SK-N-SH (cell line): ENCODE measurements around the gene IL18R1. TPM values are rescaled to one million over a fixed set of nuclear protein-coding genes. Genes with fewer than 3 reads are reported as not detected.

Experiments
- CTCF ChIA-PET: fragments of 300-600, 350-600 bp; formaldehyde crosslinking; extraction: SDS; loops from one replicate; lab custom pipeline; 2021; lab: Yijun Ruan, JAX
- POLR2A ChIA-PET: fragments of 350-600 bp; sonication (Branson Sonifier 250); formaldehyde crosslinking; extraction: SDS; loops from one replicate; lab custom pipeline; 2020; ENCODE audit warnings: antibody characterized with exemption, inconsistent platforms; lab: Yijun Ruan, JAX
- DNase-seq: peaks from one replicate; pipeline ENCODE4 v3.0.0; 2012
- H2AFZ ChIP-seq: fragments of 200-600 bp; sonication (generic); 2 replicates; pipeline ENCODE4 v1.8.1; 2016; ENCODE audit warnings: antibody characterized with exemption, mild to moderate bottlenecking, low read depth
- H3F3A ChIP-seq: fragments of 200-600 bp; sonication (generic); replicated peaks from 2 replicates; pipeline ENCODE3; 2016; ENCODE audit warnings: antibody characterized with exemption, mild to moderate bottlenecking; ENCODE audit not compliant: insufficient read depth
- H3K27ac ChIP-seq, 2 experiments: fragments of 200-500 bp in 1 of 2; fragments of 200-600 bp in 1 of 2; sonication (Bioruptor generic) in 1 of 2; sonication (generic), shearing (Covaris generic) in 1 of 2; 2 replicates each; pipeline versions ENCODE4 v1.5.1 to v1.6.1; 2014 to 2016; ENCODE audit warnings: low read depth in 2 of 2, inconsistent platforms in 1 of 2, low read length in 1 of 2, mild to moderate bottlenecking in 1 of 2, mixed read lengths in 1 of 2
- H3K27me3 ChIP-seq: fragments of 200-600 bp; sonication (generic), shearing (Covaris generic); 2 replicates; pipeline ENCODE4 v1.6.1; 2016; ENCODE audit warnings: mixed run types; ENCODE audit not compliant: insufficient read depth
- H3K36me3 ChIP-seq, 2 experiments: fragments of 200-500 bp in 1 of 2; fragments of 200-600 bp in 1 of 2; sonication (Bioruptor generic) in 1 of 2; sonication (generic) in 1 of 2; replicated peaks in 1 of 2; 2 replicates each; pipeline versions ENCODE3 to v1.5.1; 2014 to 2016; ENCODE audit warnings: low read length in 1 of 2, mild to moderate bottlenecking in 1 of 2; ENCODE audit not compliant: insufficient read depth in 2 of 2, control insufficient read depth in 1 of 2
- H3K4me1 ChIP-seq, 2 experiments: fragments of 200-500 bp in 1 of 2; fragments of 200-600 bp in 1 of 2; sonication (Bioruptor generic) in 1 of 2; sonication (generic), shearing (Covaris generic) in 1 of 2; 2 replicates each; pipeline versions ENCODE4 v1.5.1 to v1.6.1; 2014 to 2016; ENCODE audit warnings: low read depth in 1 of 2, low read length in 1 of 2, mixed run types in 1 of 2; ENCODE audit not compliant: insufficient read depth in 2 of 2, control insufficient read depth in 1 of 2
- H3K4me2 ChIP-seq: fragments of 200-600 bp; sonication (generic), shearing (Covaris generic); 2 replicates; pipeline ENCODE4 v1.6.1; 2017; ENCODE audit warnings: mixed run types
- H3K4me3 ChIP-seq, 2 experiments: fragments of 200-500 bp in 1 of 2; fragments of 200-600 bp in 1 of 2; sonication (Bioruptor generic) in 1 of 2; sonication (generic), shearing (Covaris generic) in 1 of 2; 2 replicates each; pipeline versions ENCODE4 v1.5.1 to v1.8.1; 2014 to 2016; ENCODE audit warnings: low read depth in 2 of 2, inconsistent platforms in 1 of 2, low read length in 1 of 2, mild to moderate bottlenecking in 1 of 2, mixed read lengths in 1 of 2, moderate library complexity in 1 of 2
- H3K79me2 ChIP-seq: fragments of 200-600 bp; sonication (generic); 2 replicates; pipeline ENCODE4 v1.8.1; 2017; ENCODE audit warnings: mild to moderate bottlenecking; ENCODE audit not compliant: insufficient read depth
- H3K9ac ChIP-seq: fragments of 200-600 bp; sonication (generic); 2 replicates; pipeline ENCODE4 v1.6.1; 2017; ENCODE audit warnings: mixed run types
- H3K9me2 ChIP-seq: fragments of 200-600 bp; sonication (generic); 2 replicates; pipeline ENCODE4 v1.6.1; 2017; ENCODE audit warnings: mixed run types
- H3K9me3 ChIP-seq: fragments of 200-600 bp; sonication (generic); 2 replicates; pipeline ENCODE4 v1.6.1; 2017; ENCODE audit warnings: mixed run types, mild to moderate bottlenecking, moderate library complexity
- H4K20me1 ChIP-seq: fragments of 200-600 bp; sonication (generic); 2 replicates; pipeline ENCODE4 v1.6.1; 2017; ENCODE audit warnings: mild to moderate bottlenecking, mixed run types; ENCODE audit not compliant: insufficient read depth
- EP300 ChIP-seq, 2 experiments: IDR thresholded peaks; 2 replicates each; pipeline versions ENCODE4 v1.4.0 to v1.6.1; 2012; ENCODE audit warnings: borderline replicate concordance in 1 of 2, low read depth in 1 of 2, low read length in 1 of 2
- EZH2phosphoT487 ChIP-seq: fragments of 200-600 bp; sonication (generic); IDR thresholded peaks from 2 replicates; pipeline ENCODE4 v1.6.1; 2017; ENCODE audit warnings: low read depth, mixed run types, mild to moderate bottlenecking, antibody characterized with exemption, moderate library complexity, borderline replicate concordance
- FOSL2 ChIP-seq: IDR thresholded peaks from 2 replicates; pipeline ENCODE4 v1.4.0; 2012; ENCODE audit warnings: low read depth, mild to moderate bottlenecking, moderate library complexity, borderline replicate concordance
- GABPA ChIP-seq: IDR thresholded peaks from 2 replicates; pipeline ENCODE4 v1.4.0; 2012; ENCODE audit warnings: low read depth, mild to moderate bottlenecking
- GATA2 ChIP-seq: sonication (generic); formaldehyde crosslinking; IDR thresholded peaks from 2 replicates; pipeline ENCODE4 v1.5.0; 2020; ENCODE audit warnings: mild to moderate bottlenecking, missing genetic modification reagents
- MEF2A ChIP-seq: IDR thresholded peaks from 2 replicates; pipeline ENCODE4 v1.4.0; 2012; ENCODE audit warnings: low read depth, borderline replicate concordance
- POLR2AphosphoS5 ChIP-seq: IDR thresholded peaks from 2 replicates; pipeline ENCODE4 v1.6.1; 2012; ENCODE audit warnings: low read depth, low read length
- RCOR1 ChIP-seq: fragments of 150-350 bp; IDR thresholded peaks from 2 replicates; pipeline ENCODE4 v1.6.1; 2017; ENCODE audit warnings: antibody characterized with exemption, low read length
- RXRA ChIP-seq: IDR thresholded peaks from 2 replicates; pipeline ENCODE4 v1.4.0; 2012; ENCODE audit warnings: low read depth, mild to moderate bottlenecking, borderline replicate concordance
- SIN3A ChIP-seq: IDR thresholded peaks from 2 replicates; pipeline ENCODE4 v1.6.1; 2012; ENCODE audit warnings: low read depth, mild to moderate bottlenecking, low read length, moderate library complexity, borderline replicate concordance
- USF2 ChIP-seq: fragments of 150-350 bp; IDR thresholded peaks from 2 replicates; pipeline ENCODE4 v1.6.1; 2017; ENCODE audit warnings: antibody characterized with exemption, low read length, low read depth, borderline replicate concordance
- ZBTB33 ChIP-seq: IDR thresholded peaks from 2 replicates; pipeline ENCODE4 v1.4.0; 2012; ENCODE audit warnings: low read depth, borderline replicate concordance
- WGBS: methylation state at CpG from one replicate; pipeline ENCODE4 v1.1.6; 2017; ENCODE audit warnings: low lambda C conversion rate; 5-methylcytosine and 5-hydroxymethylcytosine counted together
- polyA plus RNA-seq, 3 experiments: library from polyadenylated mRNA; depleted of rRNA; stranded (reverse); fragments of >200 nt; gene quantifications; 2 replicates each; pipeline ENCODE4 v1.2.3, GENCODE V29; 2012
- TF ChIP-seq, protein P1 (sequence below): IDR thresholded peaks from 2 replicates; pipeline ENCODE4; 2012
- TF ChIP-seq, protein P2 (sequence below): IDR thresholded peaks from 2 replicates; pipeline ENCODE4 v1.6.1; 2012; ENCODE audit warnings: mild to moderate bottlenecking, low read depth, low read length, moderate library complexity

Gene IL18R1
- polyA plus RNA-seq, 1 of the 3 experiments (the other 2 are of a cell fraction): not detected

DNA sequence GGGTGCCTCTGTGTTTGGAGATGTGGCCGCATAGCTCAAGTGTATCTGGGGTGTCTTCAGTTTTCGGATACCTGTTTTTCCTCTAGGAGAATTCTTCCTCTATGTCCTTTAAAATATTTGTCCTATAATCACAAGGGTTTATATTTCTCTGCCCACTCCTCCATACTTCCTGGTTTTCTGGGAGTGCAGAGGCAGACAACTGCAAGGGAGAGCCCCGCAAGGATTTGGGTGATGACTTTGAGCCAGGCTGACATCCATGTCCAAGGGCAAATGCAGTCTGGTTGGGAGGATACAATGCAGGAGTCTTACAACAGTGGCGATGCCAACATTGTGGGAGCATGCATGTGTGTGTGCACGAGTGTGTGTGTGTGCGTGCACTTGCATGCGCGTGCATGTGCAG, 42.1 kb upstream of the IL18R1 start:
- ChIA-PET CTCF (no interaction called here), POLR2A (no interaction called here)
- H3K4me1 ChIP-seq: no peaks in the 10 kb centered on the region
- H3F3A ChIP-seq: no peaks in the 10 kb centered on the region
- no peaks in the 10 kb centered on the region for H4K20me1 ChIP-seq
- no peak overlapping the region for H3K4me2 ChIP-seq
- H3K36me3 ChIP-seq: no peaks in the 10 kb centered on the region
- no peaks in the 10 kb centered on the region for H3K9me2 ChIP-seq
- H3K27me3 ChIP-seq: peaks cover 12% of the 10 kb centered on the region
- DNase-seq: no peak
- H3K9ac ChIP-seq: no peak overlapping the region
- H3K79me2 ChIP-seq: no peaks in the 10 kb centered on the region
- no peak overlapping the region for H3K4me3 ChIP-seq
- TF ChIP-seq, protein P1, sequence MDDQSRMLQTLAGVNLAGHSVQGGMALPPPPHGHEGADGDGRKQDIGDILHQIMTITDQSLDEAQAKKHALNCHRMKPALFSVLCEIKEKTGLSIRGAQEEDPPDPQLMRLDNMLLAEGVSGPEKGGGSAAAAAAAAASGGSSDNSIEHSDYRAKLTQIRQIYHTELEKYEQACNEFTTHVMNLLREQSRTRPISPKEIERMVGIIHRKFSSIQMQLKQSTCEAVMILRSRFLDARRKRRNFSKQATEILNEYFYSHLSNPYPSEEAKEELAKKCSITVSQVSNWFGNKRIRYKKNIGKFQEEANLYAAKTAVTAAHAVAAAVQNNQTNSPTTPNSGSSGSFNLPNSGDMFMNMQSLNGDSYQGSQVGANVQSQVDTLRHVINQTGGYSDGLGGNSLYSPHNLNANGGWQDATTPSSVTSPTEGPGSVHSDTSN: no peak
- TF ChIP-seq USF2 (no peak), RCOR1 (no peak), POLR2AphosphoS5 (no peak), EP300 (IDR thresholded peaks at IDR 0.05; ENCODE audit: borderline replicate concordance in 1 of 2, low read depth in 1 of 2, low read length in 1 of 2) (no peak), ZBTB33 (no peak), RXRA (no peak), FOSL2 (no peak), GATA2 (CRISPR knock-in tag) (no peak), SIN3A (no peak), MEF2A (no peak), GABPA (no peak), EZH2phosphoT487 (no peak)
- TF ChIP-seq, protein P2, sequence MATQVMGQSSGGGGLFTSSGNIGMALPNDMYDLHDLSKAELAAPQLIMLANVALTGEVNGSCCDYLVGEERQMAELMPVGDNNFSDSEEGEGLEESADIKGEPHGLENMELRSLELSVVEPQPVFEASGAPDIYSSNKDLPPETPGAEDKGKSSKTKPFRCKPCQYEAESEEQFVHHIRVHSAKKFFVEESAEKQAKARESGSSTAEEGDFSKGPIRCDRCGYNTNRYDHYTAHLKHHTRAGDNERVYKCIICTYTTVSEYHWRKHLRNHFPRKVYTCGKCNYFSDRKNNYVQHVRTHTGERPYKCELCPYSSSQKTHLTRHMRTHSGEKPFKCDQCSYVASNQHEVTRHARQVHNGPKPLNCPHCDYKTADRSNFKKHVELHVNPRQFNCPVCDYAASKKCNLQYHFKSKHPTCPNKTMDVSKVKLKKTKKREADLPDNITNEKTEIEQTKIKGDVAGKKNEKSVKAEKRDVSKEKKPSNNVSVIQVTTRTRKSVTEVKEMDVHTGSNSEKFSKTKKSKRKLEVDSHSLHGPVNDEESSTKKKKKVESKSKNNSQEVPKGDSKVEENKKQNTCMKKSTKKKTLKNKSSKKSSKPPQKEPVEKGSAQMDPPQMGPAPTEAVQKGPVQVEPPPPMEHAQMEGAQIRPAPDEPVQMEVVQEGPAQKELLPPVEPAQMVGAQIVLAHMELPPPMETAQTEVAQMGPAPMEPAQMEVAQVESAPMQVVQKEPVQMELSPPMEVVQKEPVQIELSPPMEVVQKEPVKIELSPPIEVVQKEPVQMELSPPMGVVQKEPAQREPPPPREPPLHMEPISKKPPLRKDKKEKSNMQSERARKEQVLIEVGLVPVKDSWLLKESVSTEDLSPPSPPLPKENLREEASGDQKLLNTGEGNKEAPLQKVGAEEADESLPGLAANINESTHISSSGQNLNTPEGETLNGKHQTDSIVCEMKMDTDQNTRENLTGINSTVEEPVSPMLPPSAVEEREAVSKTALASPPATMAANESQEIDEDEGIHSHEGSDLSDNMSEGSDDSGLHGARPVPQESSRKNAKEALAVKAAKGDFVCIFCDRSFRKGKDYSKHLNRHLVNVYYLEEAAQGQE: no peak
- H2AFZ ChIP-seq: no peak overlapping the region
- H3K27ac ChIP-seq: no peak overlapping the region
- no peaks in the 10 kb centered on the region for H3K9me3 ChIP-seq
- 40% methylated on average over 8 of the region's 8 CpGs for WGBS
